MM.1S (cell line): ENCODE measurements around the gene ECT2.

Experiments used
- DNase-seq: peaks from one replicate; pipeline ENCODE4 v3.0.0-alpha.2; 2015
- H2AFZ ChIP-seq: fragments of 300-600 bp; sonication (generic); 2 replicates; pipeline ENCODE4 v1.6.0; 2016; ENCODE audit warnings: antibody characterized with exemption, low read length
- H3F3A ChIP-seq: fragments of 300-600 bp; sonication (generic); 2 replicates; pipeline ENCODE4 v1.6.1; 2016; ENCODE audit warnings: mild to moderate bottlenecking, antibody characterized with exemption, low read length, moderate library complexity, mixed read lengths; ENCODE audit not compliant: insufficient read depth
- H3K27ac ChIP-seq: fragments of 300-600 bp; sonication (generic); 2 replicates; pipeline ENCODE4 v1.5.1; 2016; ENCODE audit warnings: mild to moderate bottlenecking, low read length
- H3K27me3 ChIP-seq: fragments of 300-600 bp; sonication (generic); replicated peaks from 2 replicates; pipeline ENCODE4 v1.6.0; 2016; ENCODE audit warnings: low read length; ENCODE audit not compliant: insufficient read depth
- H3K36me3 ChIP-seq: fragments of 300-600 bp; sonication (generic); replicated peaks from 2 replicates; pipeline ENCODE4 v1.6.1; 2016; ENCODE audit warnings: mild to moderate bottlenecking, low read length, mixed read lengths; ENCODE audit not compliant: insufficient read depth
- H3K4me1 ChIP-seq: fragments of 300-600 bp; sonication (generic); 2 replicates; pipeline ENCODE4 v1.6.1; 2016; ENCODE audit warnings: low read length, mixed read lengths
- H3K4me2 ChIP-seq: fragments of 300-600 bp; sonication (generic); 2 replicates; pipeline ENCODE4 v1.6.0; 2016; ENCODE audit warnings: low read depth, low read length
- H3K4me3 ChIP-seq: fragments of 300-600 bp; sonication (generic); 2 replicates; pipeline ENCODE4 v1.5.1; 2016; ENCODE audit warnings: low read length, mixed read lengths
- H3K79me2 ChIP-seq: fragments of 300-600 bp; sonication (generic); 2 replicates; pipeline ENCODE4 v1.6.1; 2016; ENCODE audit warnings: mixed run types, low read length, mixed read lengths
- H3K9ac ChIP-seq: fragments of 300-600 bp; sonication (generic); 2 replicates; pipeline ENCODE4 v1.6.1; 2016; ENCODE audit warnings: low read length, mixed read lengths
- H3K9me2 ChIP-seq: fragments of 300-600 bp; sonication (generic); replicated peaks from 2 replicates; pipeline ENCODE4 v1.6.1; 2016; ENCODE audit warnings: mild to moderate bottlenecking, low read length, mixed read lengths; ENCODE audit not compliant: insufficient read depth
- H3K9me3 ChIP-seq: fragments of 300-600 bp; sonication (generic); replicated peaks from 2 replicates; pipeline ENCODE4 v1.6.1; 2016; ENCODE audit warnings: mild to moderate bottlenecking, low read length, mixed read lengths; ENCODE audit not compliant: insufficient read depth
- H4K20me1 ChIP-seq: fragments of 300-600 bp; sonication (generic); 2 replicates; pipeline ENCODE4 v1.6.1; 2016; ENCODE audit warnings: mild to moderate bottlenecking, low read length, moderate library complexity, mixed read lengths; ENCODE audit not compliant: insufficient read depth
- CTCF ChIP-seq: fragments of 300-600 bp; sonication (generic); IDR thresholded peaks from 2 replicates; pipeline ENCODE4 v1.5.1; 2016; ENCODE audit warnings: antibody characterized with exemption, low read length, mixed read lengths
- EZH2 ChIP-seq: fragments of 300-600 bp; sonication (generic); optimal IDR thresholded peaks from 2 replicates; pipeline ENCODE3; 2017; ENCODE audit warnings: low read depth, mild to moderate bottlenecking, antibody characterized with exemption, low read length, mixed read lengths
- EZH2phosphoT487 ChIP-seq: fragments of 300-600 bp; sonication (generic); IDR thresholded peaks from 2 replicates; pipeline ENCODE4 v1.6.1; 2018; ENCODE audit warnings: antibody characterized with exemption, low read length

Gene ECT2

DNA sequence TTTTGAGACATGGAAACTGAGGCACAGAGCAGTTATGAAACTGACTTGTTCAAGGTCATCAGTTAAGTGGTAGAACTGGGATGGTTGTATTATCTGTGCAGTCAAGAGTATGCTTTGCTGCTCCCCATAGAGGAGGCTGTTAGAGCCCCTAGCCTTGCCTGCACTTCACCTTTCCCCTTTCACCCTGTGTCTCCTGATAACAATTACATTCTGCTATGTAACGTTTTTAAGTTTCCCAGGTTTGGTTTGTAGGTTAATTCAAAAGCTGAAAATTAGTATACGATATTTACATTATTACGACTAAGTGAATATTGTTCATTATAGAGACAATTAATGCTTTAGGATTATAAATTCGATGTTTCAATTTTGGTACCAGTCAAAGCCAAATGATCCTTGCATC, 89.9 kb downstream of the ECT2 start:
- Histone ChIP-seq H3K36me3 (no peaks in the 10 kb centered on the region), H3K9me3 (no peaks in the 10 kb centered on the region), H4K20me1 (no peaks in the 10 kb centered on the region), H3K9me2 (no peaks in the 10 kb centered on the region), H3K27me3 (no peaks in the 10 kb centered on the region), H3K9ac (no peak overlapping the region), H3K4me3 (no peak overlapping the region), H3K79me2 (no peaks in the 10 kb centered on the region), H3K4me2 (no peak overlapping the region), H3K27ac (no peak overlapping the region), H2AFZ (no peak overlapping the region), H3K4me1 (no peaks in the 10 kb centered on the region), H3F3A (no peaks in the 10 kb centered on the region)
- DNase-seq: no peak
- TF ChIP-seq EZH2: no peak
- no peak for TF ChIP-seq EZH2phosphoT487

DNA sequence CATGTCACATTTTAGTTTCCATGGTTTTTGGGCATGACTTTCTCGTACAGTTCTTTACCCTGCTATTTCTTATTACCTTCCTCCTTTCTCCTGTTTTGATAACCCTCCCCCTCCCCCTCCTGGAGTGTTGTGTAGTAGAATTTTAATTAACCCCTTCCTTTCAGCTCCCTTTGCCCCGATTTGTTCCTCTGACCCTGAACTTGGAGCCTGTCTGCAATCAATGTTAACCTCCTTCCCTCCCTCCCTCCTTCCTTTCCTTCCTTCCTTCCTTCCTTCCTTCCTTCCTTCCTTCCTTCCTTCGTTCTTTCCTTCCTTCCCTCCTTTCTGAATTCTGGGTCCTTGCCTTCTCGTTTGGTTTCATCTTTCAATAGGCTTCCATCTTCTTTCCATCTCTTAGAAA, 90.4 kb downstream of the ECT2 start:
- no peaks in the 10 kb centered on the region for H3K36me3 ChIP-seq
- H3K4me1 ChIP-seq: no peaks in the 10 kb centered on the region
- no peaks in the 10 kb centered on the region for H3K79me2 ChIP-seq
- H3K9me3 ChIP-seq: no peaks in the 10 kb centered on the region
- H3F3A ChIP-seq: no peaks in the 10 kb centered on the region
- H3K27me3 ChIP-seq: no peaks in the 10 kb centered on the region
- no peaks in the 10 kb centered on the region for H3K9me2 ChIP-seq
- no peak overlapping the region for H3K27ac ChIP-seq
- H3K4me3 ChIP-seq: no peak overlapping the region
- no peak for DNase-seq
- TF ChIP-seq EZH2: no peak
- no peak for TF ChIP-seq EZH2phosphoT487
- no peak for TF ChIP-seq CTCF
- H3K4me2 ChIP-seq: no peak overlapping the region
- no peak overlapping the region for H2AFZ ChIP-seq
- no peak overlapping the region for H3K9ac ChIP-seq
- no peaks in the 10 kb centered on the region for H4K20me1 ChIP-seq

- Histone ChIP-seq H4K20me1 (no peaks in the 10 kb centered on the region), H3K27me3 (no peaks in the 10 kb centered on the region), H3K27ac (no peak overlapping the region), H3K4me2 (no peak overlapping the region), H3K36me3 (no peaks in the 10 kb centered on the region), H3K4me3 (no peak overlapping the region), H3K79me2 (no peaks in the 10 kb centered on the region), H3F3A (no peaks in the 10 kb centered on the region), H3K9ac (no peak overlapping the region), H3K9me3 (no peaks in the 10 kb centered on the region), H3K4me1 (no peaks in the 10 kb centered on the region), H2AFZ (no peak overlapping the region), H3K9me2 (no peaks in the 10 kb centered on the region)
- TF ChIP-seq CTCF (no peak), EZH2 (no peak), EZH2phosphoT487 (no peak)
- DNase-seq: no peak
These were observed 93.9 kb downstream of the ECT2 start for GRCh38 chr3:172844428-172844827.

DNA sequence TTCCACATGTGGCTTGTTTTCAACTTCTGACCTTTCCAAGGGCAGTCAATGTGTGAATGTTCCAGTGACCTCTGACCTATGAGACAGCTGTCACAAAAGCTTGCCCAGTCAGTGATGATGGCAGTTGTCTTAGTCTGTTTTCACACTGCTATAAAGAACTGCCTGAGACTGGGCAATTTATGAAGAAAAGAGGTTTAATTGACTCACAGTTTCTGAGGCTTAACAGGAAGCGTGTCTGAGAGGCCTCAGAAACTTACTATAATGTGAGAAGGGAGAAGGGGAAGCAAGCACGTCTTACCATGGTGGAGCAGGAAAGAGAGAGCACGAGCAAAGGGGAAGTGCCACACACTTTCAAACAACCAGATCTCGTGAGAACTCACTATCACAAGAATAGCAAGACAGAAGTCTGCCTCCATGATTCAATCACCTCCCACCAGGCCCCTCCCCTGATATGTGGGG, 95.6 kb downstream of the ECT2 start:
- H3K9me2 ChIP-seq: no peaks in the 10 kb centered on the region
- H3F3A ChIP-seq: no peaks in the 10 kb centered on the region
- no peaks in the 10 kb centered on the region for H3K79me2 ChIP-seq
- no peak overlapping the region for H2AFZ ChIP-seq
- H3K9ac ChIP-seq: no peak overlapping the region
- TF ChIP-seq EZH2 (no peak), EZH2phosphoT487 (no peak), CTCF (no peak)
- DNase-seq: no peak
- no peaks in the 10 kb centered on the region for H3K27me3 ChIP-seq
- no peak overlapping the region for H3K27ac ChIP-seq
- no peaks in the 10 kb centered on the region for H4K20me1 ChIP-seq
- H3K4me1 ChIP-seq: no peaks in the 10 kb centered on the region
- no peak overlapping the region for H3K4me2 ChIP-seq
- no peaks in the 10 kb centered on the region for H3K9me3 ChIP-seq
- H3K36me3 ChIP-seq: no peaks in the 10 kb centered on the region
- no peak overlapping the region for H3K4me3 ChIP-seq
